Measurements from ENCODE around the gene NCOA3.
"Not testable (repeated sequence)": the region's sequence is repeated elsewhere in the genome, so short reads cannot be mapped to it uniquely, and the experiment has no call there.

Gene NCOA3

GRCh38 chr20:47549671-47550070 is 48.0 kb downstream of the NCOA3 start:
- TF ChIP-seq CTCF (IDR thresholded peaks at IDR 0.05) = no peak
- Histone ChIP-seq H3K4me3 (no peak overlapping the region), H3K27ac (no peak overlapping the region)
- DNase-seq (ENCODE audit: low spot score) = no peak

GRCh38 chr20:47551222-47551621 is 49.5 kb downstream of the NCOA3 start:
- Histone ChIP-seq H3K27ac (no peak overlapping the region), H3K4me3 (no peak overlapping the region)
- no peak for DNase-seq (ENCODE audit: low spot score)
- TF ChIP-seq CTCF (IDR thresholded peaks at IDR 0.05) = no peak

- Histone ChIP-seq H3K27ac (no peak overlapping the region), H3K4me3 (no peak overlapping the region)
- DNase-seq (ENCODE audit: low spot score) = no peak
- TF ChIP-seq CTCF (IDR thresholded peaks at IDR 0.05) = no peak
Observed at GRCh38 chr20:47551841-47552240, 50.2 kb downstream of the NCOA3 start.

- no peak for TF ChIP-seq CTCF (IDR thresholded peaks at IDR 0.05)
- no peak for DNase-seq (ENCODE audit: low spot score)
Observed at GRCh38 chr20:47552996-47553395, 51.3 kb downstream of the NCOA3 start.

GRCh38 chr20:47553594-47554235 is 52.0 kb downstream of the NCOA3 start:
- not testable (repeated sequence) for H3K27ac ChIP-seq; H3K4me3 ChIP-seq; DNase-seq (ENCODE audit: low spot score)

More at GRCh38 chr20:47552996-47553395, 51.3 kb downstream of the NCOA3 start:
- H3K4me3 ChIP-seq = no peak overlapping the region
- H3K27ac ChIP-seq = no peak overlapping the region

GRCh38 chr20:47554283-47554682 is 52.6 kb downstream of the NCOA3 start:
- not testable (repeated sequence) for H3K27ac ChIP-seq; DNase-seq (ENCODE audit: low spot score); H3K4me3 ChIP-seq

- Histone ChIP-seq H3K27ac (no peak overlapping the region), H3K4me3 (no peak overlapping the region)
- no peak for TF ChIP-seq CTCF (IDR thresholded peaks at IDR 0.05)
- DNase-seq (ENCODE audit: low spot score) = no peak
Observed at GRCh38 chr20:47557218-47557617, 55.5 kb downstream of the NCOA3 start.

GRCh38 chr20:47557791-47558190 is 56.1 kb downstream of the NCOA3 start:
- H3K27ac ChIP-seq = no peak overlapping the region
- TF ChIP-seq CTCF (IDR thresholded peaks at IDR 0.05) = no peak
- no peak for DNase-seq (ENCODE audit: low spot score)
- no peak overlapping the region for H3K4me3 ChIP-seq
